ENCODE measurements around the gene CDYL.

DNA sequence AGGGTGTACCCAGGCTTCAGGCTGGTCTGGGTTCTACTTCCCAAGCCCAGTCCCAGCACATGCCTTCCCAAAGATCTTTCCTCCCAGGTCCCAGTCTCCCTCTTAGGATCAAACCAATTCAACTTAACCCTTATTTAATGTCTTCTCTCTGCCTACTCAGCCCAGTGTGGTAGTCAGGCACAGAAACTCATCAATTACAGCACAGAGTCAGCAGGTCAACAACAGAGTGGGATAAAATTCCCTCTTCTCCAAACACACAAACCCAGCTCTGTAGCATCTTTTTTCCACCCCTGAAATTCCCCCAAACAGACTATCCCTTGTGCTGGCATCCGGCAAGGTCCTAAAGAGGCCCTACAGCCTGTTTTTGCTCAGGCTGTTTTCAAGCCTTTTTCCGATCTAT is 47.3 kb upstream of the CDYL start:
- TF ChIP-seq, protein P1, sequence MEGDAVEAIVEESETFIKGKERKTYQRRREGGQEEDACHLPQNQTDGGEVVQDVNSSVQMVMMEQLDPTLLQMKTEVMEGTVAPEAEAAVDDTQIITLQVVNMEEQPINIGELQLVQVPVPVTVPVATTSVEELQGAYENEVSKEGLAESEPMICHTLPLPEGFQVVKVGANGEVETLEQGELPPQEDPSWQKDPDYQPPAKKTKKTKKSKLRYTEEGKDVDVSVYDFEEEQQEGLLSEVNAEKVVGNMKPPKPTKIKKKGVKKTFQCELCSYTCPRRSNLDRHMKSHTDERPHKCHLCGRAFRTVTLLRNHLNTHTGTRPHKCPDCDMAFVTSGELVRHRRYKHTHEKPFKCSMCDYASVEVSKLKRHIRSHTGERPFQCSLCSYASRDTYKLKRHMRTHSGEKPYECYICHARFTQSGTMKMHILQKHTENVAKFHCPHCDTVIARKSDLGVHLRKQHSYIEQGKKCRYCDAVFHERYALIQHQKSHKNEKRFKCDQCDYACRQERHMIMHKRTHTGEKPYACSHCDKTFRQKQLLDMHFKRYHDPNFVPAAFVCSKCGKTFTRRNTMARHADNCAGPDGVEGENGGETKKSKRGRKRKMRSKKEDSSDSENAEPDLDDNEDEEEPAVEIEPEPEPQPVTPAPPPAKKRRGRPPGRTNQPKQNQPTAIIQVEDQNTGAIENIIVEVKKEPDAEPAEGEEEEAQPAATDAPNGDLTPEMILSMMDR (IDR thresholded peaks at IDR 0.05): no peak
- TF ChIP-seq EZH2 (IDR thresholded peaks at IDR 0.05): no peak

All from neural progenitor cell (in vitro differentiated cells).